NCI-H1436 (cell line): Measurements from ENCODE around the gene TACC3.

Source experiments
- DNase-seq: peaks from one replicate; lab custom pipeline; 2025; lab: John Stamatoyannopoulos, UW

TACC3 gene

GRCh38 chr4:1760521-1761071 is 39.3 kb downstream of the TACC3 start:
- no peak for DNase-seq

- DNase-seq, result no peak
Measured at GRCh38 chr4:1761130-1761689, 39.9 kb downstream of the TACC3 start.

- no peak for DNase-seq
Measured at GRCh38 chr4:1762264-1763010, 41.1 kb downstream of the TACC3 start.

GRCh38 chr4:1763070-1763549 is 41.8 kb downstream of the TACC3 start:
- DNase-seq, result no peak

- no peak for DNase-seq
Measured at GRCh38 chr4:1763550-1764080, 42.3 kb downstream of the TACC3 start.

GRCh38 chr4:1764670-1765069 is 43.3 kb downstream of the TACC3 start:
- no peak for DNase-seq

GRCh38 chr4:1765409-1766072 is 44.2 kb downstream of the TACC3 start:
- no peak for DNase-seq

GRCh38 chr4:1766106-1767060 is 45.1 kb downstream of the TACC3 start:
- no peak for DNase-seq

- no peak for DNase-seq
Measured at GRCh38 chr4:1767061-1767769, 45.9 kb downstream of the TACC3 start.

GRCh38 chr4:1767770-1768366 is 46.5 kb downstream of the TACC3 start:
- DNase-seq, result no peak

- no peak for DNase-seq
Measured at GRCh38 chr4:1768367-1769034, 47.2 kb downstream of the TACC3 start.

- DNase-seq, result no peak
Measured at GRCh38 chr4:1769692-1770091, 48.4 kb downstream of the TACC3 start.

GRCh38 chr4:1770245-1770644 is 48.9 kb downstream of the TACC3 start:
- DNase-seq, result no peak

- no peak for DNase-seq
Measured at GRCh38 chr4:1770791-1771231, 49.5 kb downstream of the TACC3 start.

- DNase-seq, result no peak
Measured at GRCh38 chr4:1771555-1772305, 50.4 kb downstream of the TACC3 start.

- DNase-seq, result peak; percentile 45
Measured at GRCh38 chr4:1772853-1773538, 51.7 kb downstream of the TACC3 start.

GRCh38 chr4:1773754-1774153 is 52.4 kb downstream of the TACC3 start:
- DNase-seq, result no peak

- DNase-seq, result no peak
Measured at GRCh38 chr4:1775731-1776500, 54.6 kb downstream of the TACC3 start.
